K562 (cell line): ENCODE measurements around the gene EXOSC9. TPM values are rescaled to one million over a fixed set of nuclear protein-coding genes. Genes with fewer than 3 reads are reported as not detected.

Experiments
- CBFA2T3 ChIP-seq: fragments of 450-650 bp; IDR thresholded peaks from 2 replicates; pipeline ENCODE4 v1.6.1; 2017
- KLF10 ChIP-seq: fragments of 250-450 bp; sonication (Bioruptor Pico); IDR thresholded peaks from 2 replicates; pipeline ENCODE4 v1.6.1; 2021; ENCODE audit warnings: matching md5 sums
- MLLT1 ChIP-seq, 2 experiments: fragments of 450-650 bp; IDR thresholded peaks; 2 replicates each; pipeline ENCODE4 v1.6.1; 2016
- NR2C1 ChIP-seq, 2 experiments: fragments of 450-650 bp; IDR thresholded peaks; 2 replicates each; pipeline ENCODE4 v1.6.1; 2017; ENCODE audit warnings: mild to moderate bottlenecking in 2 of 2, antibody characterized with exemption in 1 of 2, inconsistent platforms in 1 of 2, missing compliant biosample characterization in 1 of 2, missing genetic modification characterization in 1 of 2
- PRDM10 ChIP-seq: fragments of 450-650 bp; IDR thresholded peaks from 2 replicates; pipeline ENCODE4 v1.6.1; 2018; ENCODE audit not compliant: partially characterized antibody
- ZNF436 ChIP-seq: fragments of 250-450, 450-650 bp; sonication (Bioruptor Pico); formaldehyde crosslinking; IDR thresholded peaks from 2 replicates; pipeline ENCODE4 v1.7.0; 2020; ENCODE audit warnings: mild to moderate bottlenecking
- ZNF76 ChIP-seq: fragments of 250-450 bp; sonication (Bioruptor Pico); IDR thresholded peaks from 2 replicates; pipeline ENCODE4 v1.4.0; 2020; ENCODE audit warnings: mild to moderate bottlenecking, moderate library complexity, borderline replicate concordance
- ZNF785 ChIP-seq: fragments of 250-450 bp; sonication (Bioruptor Pico); IDR thresholded peaks from 2 replicates; pipeline ENCODE4 v1.4.0; 2020; ENCODE audit warnings: mild to moderate bottlenecking
- polyA plus RNA-seq, 8 experiments: library from polyadenylated mRNA; depleted of rRNA in 4 of 8; stranded (reverse) in 5 of 8; unstranded in 3 of 8; fragments of >200 nt; fragmentation: Nextera tagmentation in 2 of 8; fragmentation: Illumina TruSeq in 1 of 8; extraction: Ambion mirVana in 2 of 8; extraction: Trizol in 1 of 8; gene quantifications; 2 replicates each; pipeline versions ENCODE4 v1.2.1 to v1.2.3, GENCODE V29; 2011 to 2014; ENCODE audit warnings: inconsistent platforms in 1 of 8, missing spikeins in 1 of 8
- total RNA-seq, 7 experiments: library from RNA; depleted of rRNA in 6 of 7; stranded (reverse); fragments of >200 nt in 6 of 7; fragmentation: Illumina TruSeq in 2 of 7; extraction: Trizol in 2 of 7; gene quantifications; 2 replicates each; pipeline versions ENCODE4 v1.2.1 to v1.2.3, GENCODE V29; 2011 to 2021; ENCODE audit warnings: low replicate concordance in 1 of 7
- TF ChIP-seq, protein P1 (sequence below): fragments of 250-450 bp; sonication (Bioruptor Pico); IDR thresholded peaks from 2 replicates; pipeline ENCODE4 v1.9.0; 2021; ENCODE audit warnings: mild to moderate bottlenecking, inconsistent platforms

Gene EXOSC9
- total and polyA plus RNA-seq, 9 of the 15 experiments (the other 6 are each of a cell fraction or from before 2014, with no cell fraction given): 64.7 to 166 (median 115) TPM

- no peak for TF ChIP-seq PRDM10
- no peak for TF ChIP-seq ZNF76 (CRISPR knock-in tag)
- TF ChIP-seq NR2C1 (IDR thresholded peaks at IDR 0.05): no peak
- no peak for TF ChIP-seq NR2C1 (tag; IDR thresholded peaks at IDR 0.05)
- no peak for TF ChIP-seq KLF10 (CRISPR knock-in tag)
- TF ChIP-seq, protein P1, sequence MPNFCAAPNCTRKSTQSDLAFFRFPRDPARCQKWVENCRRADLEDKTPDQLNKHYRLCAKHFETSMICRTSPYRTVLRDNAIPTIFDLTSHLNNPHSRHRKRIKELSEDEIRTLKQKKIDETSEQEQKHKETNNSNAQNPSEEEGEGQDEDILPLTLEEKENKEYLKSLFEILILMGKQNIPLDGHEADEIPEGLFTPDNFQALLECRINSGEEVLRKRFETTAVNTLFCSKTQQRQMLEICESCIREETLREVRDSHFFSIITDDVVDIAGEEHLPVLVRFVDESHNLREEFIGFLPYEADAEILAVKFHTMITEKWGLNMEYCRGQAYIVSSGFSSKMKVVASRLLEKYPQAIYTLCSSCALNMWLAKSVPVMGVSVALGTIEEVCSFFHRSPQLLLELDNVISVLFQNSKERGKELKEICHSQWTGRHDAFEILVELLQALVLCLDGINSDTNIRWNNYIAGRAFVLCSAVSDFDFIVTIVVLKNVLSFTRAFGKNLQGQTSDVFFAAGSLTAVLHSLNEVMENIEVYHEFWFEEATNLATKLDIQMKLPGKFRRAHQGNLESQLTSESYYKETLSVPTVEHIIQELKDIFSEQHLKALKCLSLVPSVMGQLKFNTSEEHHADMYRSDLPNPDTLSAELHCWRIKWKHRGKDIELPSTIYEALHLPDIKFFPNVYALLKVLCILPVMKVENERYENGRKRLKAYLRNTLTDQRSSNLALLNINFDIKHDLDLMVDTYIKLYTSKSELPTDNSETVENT (CRISPR knock-in tag): no peak
- TF ChIP-seq MLLT1 (IDR thresholded peaks at IDR 0.05): no peak; a peak in 1 of 4 replicates
- peak; percentile 18; the same call in 1 of the 2 replicates for TF ChIP-seq CBFA2T3
- TF ChIP-seq ZNF785: no peak
- no peak for TF ChIP-seq ZNF436 (CRISPR knock-in tag)
Measured at GRCh38 chr4:121800638-121800960, 524 bp upstream of the EXOSC9 start (continued).
